ENCODE data around the gene SLC38A4.

DNA sequence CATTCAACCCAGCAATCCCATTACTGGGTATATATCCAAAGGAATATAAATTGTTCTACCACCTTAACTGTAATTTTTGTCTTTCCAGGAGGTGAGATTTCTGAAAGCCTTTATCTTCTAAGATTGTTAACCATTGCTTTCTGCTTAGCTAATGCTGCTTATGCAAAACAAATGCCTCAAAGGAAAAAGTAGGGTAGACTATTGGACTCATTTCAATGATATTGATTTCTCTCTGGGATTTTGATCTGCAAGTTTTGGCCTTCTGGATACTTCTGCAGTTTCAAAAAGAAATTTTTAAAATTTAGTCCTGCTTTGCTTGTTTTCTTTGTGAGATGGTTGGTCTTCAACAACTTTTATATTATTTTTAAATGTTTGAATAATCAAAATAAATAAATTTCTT is 108.6 kb downstream of the SLC38A4 start:
- TF ChIP-seq, protein P1, sequence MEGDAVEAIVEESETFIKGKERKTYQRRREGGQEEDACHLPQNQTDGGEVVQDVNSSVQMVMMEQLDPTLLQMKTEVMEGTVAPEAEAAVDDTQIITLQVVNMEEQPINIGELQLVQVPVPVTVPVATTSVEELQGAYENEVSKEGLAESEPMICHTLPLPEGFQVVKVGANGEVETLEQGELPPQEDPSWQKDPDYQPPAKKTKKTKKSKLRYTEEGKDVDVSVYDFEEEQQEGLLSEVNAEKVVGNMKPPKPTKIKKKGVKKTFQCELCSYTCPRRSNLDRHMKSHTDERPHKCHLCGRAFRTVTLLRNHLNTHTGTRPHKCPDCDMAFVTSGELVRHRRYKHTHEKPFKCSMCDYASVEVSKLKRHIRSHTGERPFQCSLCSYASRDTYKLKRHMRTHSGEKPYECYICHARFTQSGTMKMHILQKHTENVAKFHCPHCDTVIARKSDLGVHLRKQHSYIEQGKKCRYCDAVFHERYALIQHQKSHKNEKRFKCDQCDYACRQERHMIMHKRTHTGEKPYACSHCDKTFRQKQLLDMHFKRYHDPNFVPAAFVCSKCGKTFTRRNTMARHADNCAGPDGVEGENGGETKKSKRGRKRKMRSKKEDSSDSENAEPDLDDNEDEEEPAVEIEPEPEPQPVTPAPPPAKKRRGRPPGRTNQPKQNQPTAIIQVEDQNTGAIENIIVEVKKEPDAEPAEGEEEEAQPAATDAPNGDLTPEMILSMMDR (IDR thresholded peaks at IDR 0.05) = no peak
- TF ChIP-seq POLR2A (IDR thresholded peaks at IDR 0.05) = no peak

Measured in adrenal gland (tissue), 5 donors.